ENCODE results near the gene PLPPR3.

- TF ChIP-seq CTCF (IDR thresholded peaks at IDR 0.05) (no peak), TCF7L2 (IDR thresholded peaks at IDR 0.05; ENCODE audit: low read depth, low read length) (no peak), POLR2AphosphoS5 (IDR thresholded peaks at IDR 0.05; ENCODE audit: low read depth, low read length) (no peak), SIN3A (IDR thresholded peaks at IDR 0.05; ENCODE audit: borderline replicate concordance, insufficient read depth, low read depth, low read length) (no peak)
- TF ChIP-seq, protein P1, sequence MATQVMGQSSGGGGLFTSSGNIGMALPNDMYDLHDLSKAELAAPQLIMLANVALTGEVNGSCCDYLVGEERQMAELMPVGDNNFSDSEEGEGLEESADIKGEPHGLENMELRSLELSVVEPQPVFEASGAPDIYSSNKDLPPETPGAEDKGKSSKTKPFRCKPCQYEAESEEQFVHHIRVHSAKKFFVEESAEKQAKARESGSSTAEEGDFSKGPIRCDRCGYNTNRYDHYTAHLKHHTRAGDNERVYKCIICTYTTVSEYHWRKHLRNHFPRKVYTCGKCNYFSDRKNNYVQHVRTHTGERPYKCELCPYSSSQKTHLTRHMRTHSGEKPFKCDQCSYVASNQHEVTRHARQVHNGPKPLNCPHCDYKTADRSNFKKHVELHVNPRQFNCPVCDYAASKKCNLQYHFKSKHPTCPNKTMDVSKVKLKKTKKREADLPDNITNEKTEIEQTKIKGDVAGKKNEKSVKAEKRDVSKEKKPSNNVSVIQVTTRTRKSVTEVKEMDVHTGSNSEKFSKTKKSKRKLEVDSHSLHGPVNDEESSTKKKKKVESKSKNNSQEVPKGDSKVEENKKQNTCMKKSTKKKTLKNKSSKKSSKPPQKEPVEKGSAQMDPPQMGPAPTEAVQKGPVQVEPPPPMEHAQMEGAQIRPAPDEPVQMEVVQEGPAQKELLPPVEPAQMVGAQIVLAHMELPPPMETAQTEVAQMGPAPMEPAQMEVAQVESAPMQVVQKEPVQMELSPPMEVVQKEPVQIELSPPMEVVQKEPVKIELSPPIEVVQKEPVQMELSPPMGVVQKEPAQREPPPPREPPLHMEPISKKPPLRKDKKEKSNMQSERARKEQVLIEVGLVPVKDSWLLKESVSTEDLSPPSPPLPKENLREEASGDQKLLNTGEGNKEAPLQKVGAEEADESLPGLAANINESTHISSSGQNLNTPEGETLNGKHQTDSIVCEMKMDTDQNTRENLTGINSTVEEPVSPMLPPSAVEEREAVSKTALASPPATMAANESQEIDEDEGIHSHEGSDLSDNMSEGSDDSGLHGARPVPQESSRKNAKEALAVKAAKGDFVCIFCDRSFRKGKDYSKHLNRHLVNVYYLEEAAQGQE (IDR thresholded peaks at IDR 0.05; ENCODE audit: insufficient read depth in 1 of 2, low read depth in 2 of 2, low read length in 1 of 2), result no peak
These were observed 29.4 kb downstream of the PLPPR3 start for GRCh38 chr19:792306-792885.
